K562 (cell line): Measurements from ENCODE around the gene ERVK3-1. TPM values are rescaled to one million over a fixed set of nuclear protein-coding genes. Genes with fewer than 3 reads are reported as not detected.

ENCODE experiments used
- ATF3 ChIP-seq, 2 experiments: fragments of 450-650 bp in 1 of 2; sonication (generic) in 1 of 2; formaldehyde crosslinking in 1 of 2; IDR thresholded peaks in 1 of 2; conservative IDR thresholded peaks in 1 of 2; 2 replicates each; pipeline versions ENCODE4 v1.6.1 to v1.8.1; 2016 to 2023; ENCODE audit warnings: mild to moderate bottlenecking in 2 of 2, moderate library complexity in 2 of 2, inconsistent platforms in 1 of 2, missing genetic modification reagents in 1 of 2
- ATF4 ChIP-seq: fragments of 450-650 bp; formaldehyde crosslinking; IDR thresholded peaks from 2 replicates; pipeline ENCODE4 v1.4.0; 2022; ENCODE audit warnings: mild to moderate bottlenecking, moderate library complexity
- CBX3 ChIP-seq, 2 experiments: IDR thresholded peaks; 1 replicate in 1 of 2; 2 replicates in 1 of 2; pipeline ENCODE4 v1.6.1; 2012; ENCODE audit warnings: inconsistent platforms in 2 of 2, low read length in 2 of 2, borderline replicate concordance in 1 of 2, control low read depth in 1 of 2
- KHSRP ChIP-seq: fragments of 450-650 bp; IDR thresholded peaks from 2 replicates; pipeline ENCODE4 v1.6.1; 2017
- NR2C1 ChIP-seq, 2 experiments: fragments of 450-650 bp; IDR thresholded peaks; 2 replicates each; pipeline ENCODE4 v1.6.1; 2017; ENCODE audit warnings: mild to moderate bottlenecking in 2 of 2, antibody characterized with exemption in 1 of 2, inconsistent platforms in 1 of 2, missing compliant biosample characterization in 1 of 2, missing genetic modification characterization in 1 of 2
- RBBP5 ChIP-seq: fragments of 200-600 bp; sonication (generic); IDR thresholded peaks from 2 replicates; pipeline ENCODE4 v1.6.1; 2012; ENCODE audit warnings: borderline replicate concordance, mild to moderate bottlenecking, low read length, control low read depth, inconsistent platforms; ENCODE audit not compliant: insufficient read depth, poor library complexity, severe bottlenecking
- RFX7 ChIP-seq: fragments of 250-450 bp; sonication (Bioruptor Pico); IDR thresholded peaks from 2 replicates; pipeline ENCODE4 v1.5.1; 2021; ENCODE audit warnings: mild to moderate bottlenecking
- RHOXF2B ChIP-seq: fragments of 250-450 bp; sonication (Bioruptor Pico); conservative IDR thresholded peaks from 2 replicates; pipeline ENCODE4 v1.5.1; 2021
- SMARCA5 ChIP-seq: fragments of 450-650 bp; IDR thresholded peaks from 2 replicates; pipeline ENCODE4 v1.6.1; 2016
- TEAD1 ChIP-seq, 2 experiments: fragments of 450-650 bp in 1 of 2; sonication (generic) in 1 of 2; formaldehyde crosslinking; IDR thresholded peaks; 2 replicates each; pipeline versions ENCODE4 v1.4.0 to v1.8.0; 2020 to 2022; ENCODE audit warnings: mild to moderate bottlenecking in 2 of 2, missing genetic modification reagents in 1 of 2
- THRAP3 ChIP-seq: fragments of 450-650 bp; IDR thresholded peaks from 2 replicates; pipeline ENCODE4 v1.6.1; 2016; ENCODE audit warnings: mild to moderate bottlenecking, inconsistent platforms, borderline replicate concordance
- ZBTB17 ChIP-seq: fragments of 450-650 bp; formaldehyde crosslinking; IDR thresholded peaks from 2 replicates; pipeline ENCODE4 v1.4.0; 2020; ENCODE audit warnings: mild to moderate bottlenecking
- ZBTB9 ChIP-seq: fragments of 450-650 bp; formaldehyde crosslinking; IDR thresholded peaks from 2 replicates; pipeline ENCODE4 v1.4.0; 2020; ENCODE audit warnings: mild to moderate bottlenecking, moderate library complexity
- ZC3H4 ChIP-seq: sonication (generic); formaldehyde crosslinking; IDR thresholded peaks from 2 replicates; pipeline ENCODE4 v1.9.0; 2021; ENCODE audit warnings: missing genetic modification reagents, borderline replicate concordance
- ZC3H8 ChIP-seq: fragments of 450-650 bp; IDR thresholded peaks from 2 replicates; pipeline ENCODE4 v1.6.1; 2017
- ZNF133 ChIP-seq: fragments of 250-450 bp; sonication (Bioruptor Pico); IDR thresholded peaks from 2 replicates; pipeline ENCODE4 v1.4.0; 2020; ENCODE audit warnings: mild to moderate bottlenecking
- ZNF347 ChIP-seq: fragments of 450-650 bp; formaldehyde crosslinking; IDR thresholded peaks from 2 replicates; pipeline ENCODE4 v1.4.0; 2020; ENCODE audit warnings: low read depth, mild to moderate bottlenecking, moderate library complexity
- ZNF518B ChIP-seq: fragments of 250-450 bp; sonication (Bioruptor Pico); IDR thresholded peaks from 2 replicates; pipeline ENCODE4 v1.5.0; 2021; ENCODE audit warnings: mild to moderate bottlenecking, moderate library complexity
- ZNF76 ChIP-seq: fragments of 250-450 bp; sonication (Bioruptor Pico); IDR thresholded peaks from 2 replicates; pipeline ENCODE4 v1.4.0; 2020; ENCODE audit warnings: mild to moderate bottlenecking, moderate library complexity, borderline replicate concordance
- polyA plus RNA-seq, 8 experiments: library from polyadenylated mRNA; depleted of rRNA in 4 of 8; stranded (reverse) in 5 of 8; unstranded in 3 of 8; fragments of >200 nt; fragmentation: Nextera tagmentation in 2 of 8; fragmentation: Illumina TruSeq in 1 of 8; extraction: Ambion mirVana in 2 of 8; extraction: Trizol in 1 of 8; gene quantifications; 2 replicates each; pipeline versions ENCODE4 v1.2.1 to v1.2.3, GENCODE V29; 2011 to 2014; ENCODE audit warnings: inconsistent platforms in 1 of 8, missing spikeins in 1 of 8
- total RNA-seq, 7 experiments: library from RNA; depleted of rRNA in 6 of 7; stranded (reverse); fragments of >200 nt in 6 of 7; fragmentation: Illumina TruSeq in 2 of 7; extraction: Trizol in 2 of 7; gene quantifications; 2 replicates each; pipeline versions ENCODE4 v1.2.1 to v1.2.3, GENCODE V29; 2011 to 2021; ENCODE audit warnings: low replicate concordance in 1 of 7

The ERVK3-1 gene
- total and polyA plus RNA-seq, 9 of the 15 experiments (the other 6 are each of a cell fraction or from before 2014, with no cell fraction given) = 87.6 to 299 (median 119) TPM

GRCh38 chr19:58277748-58278540, 27.2 kb upstream of the ERVK3-1 start (continued):
- TF ChIP-seq ATF4 (peak; percentile 20; the same call in 1 of the 2 replicates), ZNF518B (CRISPR knock-in tag) (no peak), ZC3H8 (no peak), ZC3H4 (no peak), ZBTB17 (no peak), ZNF76 (CRISPR knock-in tag) (0 out of 2 replicates have a peak, but pooled peaks have one; percentile 25), ZNF347 (CRISPR knock-in tag) (peak; percentile 49; the same call in 1 of the 2 replicates), ZBTB9 (CRISPR knock-in tag) (no peak), KHSRP (no peak), ZNF133 (CRISPR knock-in tag) (no peak), ATF3 (IDR thresholded peaks at IDR 0.05) (no peak), ATF3 (CRISPR knock-in tag; conservative IDR thresholded peaks at IDR 0.05) (no peak), TEAD1 (CRISPR knock-in tag; IDR thresholded peaks at IDR 0.05) (0 out of 4 replicates have a peak, but pooled peaks of 1 of the 2 experiments have one; percentile 36), RFX7 (no peak), CBX3 (IDR thresholded peaks at IDR 0.05; ENCODE audit: borderline replicate concordance in 1 of 2, low read length in 2 of 2) (no peak), RBBP5 (no peak), SMARCA5 (no peak), NR2C1 (IDR thresholded peaks at IDR 0.05) (no peak), NR2C1 (tag; IDR thresholded peaks at IDR 0.05) (peak; percentile 38; the same call in 1 of the 2 replicates), RHOXF2B (CRISPR knock-in tag) (no peak), THRAP3 (peak; percentile 19; the same call in 1 of the 2 replicates)
